Activated CD4-positive, alpha-beta T cell treated with anti-CD3 and anti-CD28 coated beads, Interleukin-2, amount 50 U/mL, for 24 hours (primary cell): ENCODE data around the gene PHTF2.
"Not testable (repeated sequence)": the region's sequence is repeated elsewhere in the genome, so short reads cannot be mapped to it uniquely, and the experiment has no call there.

Experiments
- DNase-seq, 2 donors: peaks; one replicate each; pipeline ENCODE4 v3.0.0-alpha.2; 2020; ENCODE audit warnings: low read depth in 1 of 2, low spot score in 1 of 2

The PHTF2 gene

DNA sequence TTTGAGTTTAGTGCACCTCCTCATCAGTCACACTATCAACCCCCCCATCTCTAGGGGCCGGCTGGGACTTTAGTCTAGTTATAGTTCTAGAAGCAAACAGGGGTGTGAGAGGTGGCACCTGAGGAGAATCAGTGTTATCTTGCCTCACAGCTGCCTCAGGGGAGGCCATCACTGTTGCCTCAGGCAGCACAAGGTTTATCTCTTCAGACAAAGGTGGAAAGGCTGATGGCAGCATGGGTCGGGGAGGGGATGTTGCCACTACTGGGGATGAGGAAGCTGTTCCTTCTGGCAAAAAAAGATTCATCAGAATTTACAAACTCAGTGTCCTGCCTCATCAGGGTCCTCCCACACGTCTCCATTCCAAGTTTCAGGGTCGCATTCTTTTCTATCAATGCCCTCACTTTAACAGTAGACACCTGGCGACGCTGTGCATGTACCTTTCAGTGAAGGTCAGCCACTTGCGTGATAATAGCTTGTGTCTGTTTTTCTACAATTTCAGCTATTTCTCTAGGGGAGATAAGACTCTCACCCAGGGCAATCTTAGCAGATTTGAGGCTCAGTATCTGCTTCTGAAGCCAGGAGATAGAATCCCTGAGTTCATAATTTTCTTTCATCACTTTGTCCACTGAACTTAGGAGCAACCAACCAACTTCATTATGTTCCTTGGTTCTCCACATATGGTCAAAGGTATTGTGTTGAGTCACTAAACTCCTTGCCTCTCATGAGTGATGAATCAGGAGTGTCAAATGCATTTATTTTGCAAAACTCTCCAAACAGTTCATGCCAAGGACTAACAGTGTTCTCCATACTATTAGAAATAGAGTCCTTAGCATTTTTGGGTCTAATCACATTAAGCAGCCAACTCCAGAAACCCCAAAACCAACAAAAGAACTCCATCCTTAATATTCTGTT is 75.1 kb downstream of the PHTF2 start:
- DNase-seq = not testable (repeated sequence)

DNA sequence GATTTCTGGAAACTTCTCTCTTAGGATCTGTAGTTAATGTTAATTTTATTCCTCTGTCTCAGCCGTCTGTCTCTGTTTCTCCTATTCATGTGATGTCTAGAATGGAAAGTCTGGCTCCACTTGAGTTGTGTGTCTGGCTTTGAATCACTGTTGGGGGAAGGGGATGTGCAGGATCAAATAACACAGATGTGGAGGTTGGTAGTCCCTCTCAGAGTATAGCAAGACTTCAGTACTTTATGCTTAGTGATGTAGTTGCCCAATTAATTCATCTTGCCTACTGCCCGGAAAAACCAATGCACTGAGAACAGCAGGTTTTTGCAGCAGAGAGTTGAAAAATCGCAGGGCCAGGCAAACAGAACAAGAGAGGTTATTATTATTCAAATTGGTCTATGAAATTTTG is 79.2 kb downstream of the PHTF2 start:
- no peak for DNase-seq

DNA sequence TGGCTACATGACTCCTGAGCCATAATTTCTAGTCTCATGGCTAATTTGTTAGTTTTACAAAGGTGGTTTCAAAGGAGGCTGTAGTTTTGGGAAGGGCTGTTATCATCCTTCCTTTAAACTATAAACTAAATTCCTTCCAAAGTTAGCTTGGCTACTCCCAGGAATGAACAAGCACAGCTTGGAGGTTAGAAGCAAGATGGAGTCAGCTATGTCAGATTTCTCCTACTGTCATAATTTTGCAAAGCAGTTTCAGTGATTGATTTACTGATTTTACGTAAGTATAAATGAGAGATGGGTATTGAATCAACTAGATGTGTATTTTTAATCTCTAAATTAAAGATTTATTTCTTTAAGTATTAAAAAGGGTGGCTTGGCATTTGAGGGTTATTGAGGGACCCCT is 79.9 kb downstream of the PHTF2 start:
- DNase-seq = no peak

DNA sequence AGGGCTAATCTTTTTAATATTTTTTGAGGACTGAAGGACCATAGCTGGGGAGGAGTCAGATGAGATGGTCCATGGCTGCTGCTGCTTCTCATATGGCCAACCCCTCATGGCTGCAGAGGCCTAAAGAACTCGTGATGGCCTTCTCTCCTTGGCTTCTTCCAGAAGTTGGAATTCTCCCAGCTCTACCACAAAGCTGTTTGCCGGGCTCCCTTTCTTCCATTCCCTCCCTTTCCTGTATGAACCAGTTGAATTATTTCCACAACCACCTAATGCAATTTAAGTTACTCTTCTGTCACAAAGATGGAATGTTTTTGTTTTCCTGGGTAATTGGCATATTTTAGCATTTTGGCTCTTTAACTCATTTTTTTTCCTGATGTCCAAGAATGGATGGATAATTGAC is 80.7 kb downstream of the PHTF2 start:
- DNase-seq = no peak

DNA sequence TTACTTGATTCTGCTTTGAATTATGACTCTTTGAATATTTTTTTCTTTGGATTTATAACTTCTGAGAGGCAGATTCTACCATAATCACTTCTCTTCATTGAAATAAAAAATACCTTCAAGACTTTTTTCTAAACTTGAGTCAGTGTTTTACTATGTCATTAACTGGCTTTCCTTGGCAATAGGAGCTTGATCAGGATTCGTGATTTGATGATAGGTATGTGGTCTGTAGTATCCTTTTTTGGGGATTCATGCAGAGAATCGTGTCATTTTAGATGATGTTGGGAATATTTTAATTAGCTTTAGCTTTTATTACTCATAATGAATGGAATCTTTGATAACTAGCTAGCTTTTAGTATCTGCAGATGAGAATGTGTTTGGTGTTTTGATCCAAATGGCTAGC is 83.3 kb downstream of the PHTF2 start:
- no peak for DNase-seq

DNA sequence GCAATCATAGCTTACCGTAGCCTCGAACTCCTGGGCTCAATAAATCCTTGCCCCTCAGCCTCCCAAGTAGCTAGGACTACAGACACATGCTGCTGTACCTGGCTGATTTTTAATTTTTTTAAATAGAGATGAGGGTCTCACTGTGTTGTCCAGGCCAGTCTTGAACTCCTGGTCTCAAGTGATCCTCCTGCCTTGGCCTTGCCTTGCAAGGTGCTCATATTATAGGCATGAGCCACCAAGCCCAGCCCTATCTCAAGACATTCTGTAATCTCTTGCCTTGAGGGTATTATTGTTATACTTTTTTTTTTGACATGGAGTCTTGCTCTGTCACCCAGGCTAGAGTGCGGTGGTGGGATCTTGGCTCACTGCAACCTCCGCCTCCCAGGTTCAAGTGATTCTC is 86.6 kb downstream of the PHTF2 start:
- no peak for DNase-seq

DNA sequence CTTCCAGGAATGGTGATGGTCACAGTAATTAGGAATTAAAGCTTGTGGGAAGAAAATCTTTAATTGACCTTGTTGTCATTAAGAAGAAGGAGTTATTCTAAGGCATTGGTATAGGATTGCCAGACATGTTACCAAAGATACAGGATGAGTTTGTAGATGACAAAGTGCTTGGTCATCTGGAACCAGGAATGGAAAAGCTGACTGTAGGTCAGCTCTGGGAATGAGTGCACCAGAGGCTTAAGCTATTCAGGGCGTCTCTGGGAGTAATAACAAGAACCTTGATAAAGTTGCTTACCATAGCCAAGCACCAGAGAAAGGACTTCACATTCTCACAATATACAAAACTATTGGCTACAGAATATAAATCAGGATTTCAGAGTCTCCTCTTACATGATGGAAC is 89.0 kb downstream of the PHTF2 start:
- DNase-seq = no peak

DNA sequence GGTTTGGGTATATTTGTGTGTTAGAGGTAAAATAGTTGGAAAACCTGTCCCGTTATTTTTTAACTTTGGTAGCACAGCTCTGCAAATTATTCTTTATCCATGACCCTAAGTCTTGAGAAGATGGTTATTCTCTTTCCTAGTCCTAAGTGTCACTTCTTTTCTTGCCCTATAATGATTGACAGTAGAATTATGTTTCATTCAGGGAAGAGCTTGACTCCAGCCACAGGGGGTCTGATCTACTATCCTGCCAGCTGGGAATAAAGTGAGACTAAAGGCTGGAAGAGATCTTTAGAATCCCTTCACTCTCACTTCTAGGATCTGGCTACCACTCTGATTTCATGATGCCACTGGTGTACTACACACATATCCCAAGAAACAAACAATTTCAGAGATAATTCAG is 90.4 kb downstream of the PHTF2 start:
- no peak for DNase-seq

DNA sequence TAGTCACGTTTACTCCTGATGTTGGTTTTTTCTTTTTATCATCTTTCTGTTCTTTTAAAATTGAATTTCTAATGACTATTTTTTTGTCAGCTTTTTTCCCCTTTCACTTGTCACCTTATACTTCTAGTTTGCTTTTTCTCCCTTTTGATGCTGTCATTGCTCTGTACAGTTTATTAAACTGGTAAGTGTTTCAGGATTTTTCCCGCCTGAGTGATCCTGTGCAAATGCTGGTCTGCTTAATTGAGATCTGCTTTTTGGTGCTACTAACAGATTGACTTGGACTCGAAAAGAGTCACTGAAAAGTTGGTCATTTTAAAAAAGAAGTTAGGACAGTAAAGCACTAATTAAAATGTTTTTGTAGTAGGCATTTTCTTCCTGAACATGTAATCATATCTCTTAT is 95.2 kb downstream of the PHTF2 start:
- DNase-seq = no peak

DNA sequence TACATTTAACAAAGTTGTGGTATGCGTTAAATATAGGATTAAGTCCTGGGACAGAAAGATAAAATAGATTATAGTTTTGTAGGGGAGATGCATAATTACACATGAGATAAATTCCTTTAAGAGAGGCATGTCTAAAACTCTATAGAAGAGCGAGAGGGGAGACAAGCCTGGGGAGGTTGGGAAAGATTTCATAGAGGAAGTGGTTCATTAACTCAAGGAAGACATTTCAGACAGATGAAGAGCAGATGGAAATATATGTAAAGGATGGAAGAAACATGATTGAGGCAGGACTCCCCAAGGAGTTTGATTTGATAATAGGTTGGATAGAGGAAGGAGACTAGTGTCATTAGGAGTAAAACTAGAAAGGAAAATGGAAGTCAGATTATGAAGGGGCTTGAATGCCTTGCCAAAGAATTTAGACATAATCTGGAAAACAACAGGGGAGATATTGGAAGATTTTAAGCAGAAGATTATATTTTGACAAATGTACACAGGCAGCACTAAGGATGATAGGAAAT is 96.1 kb downstream of the PHTF2 start:
- no peak for DNase-seq

DNA sequence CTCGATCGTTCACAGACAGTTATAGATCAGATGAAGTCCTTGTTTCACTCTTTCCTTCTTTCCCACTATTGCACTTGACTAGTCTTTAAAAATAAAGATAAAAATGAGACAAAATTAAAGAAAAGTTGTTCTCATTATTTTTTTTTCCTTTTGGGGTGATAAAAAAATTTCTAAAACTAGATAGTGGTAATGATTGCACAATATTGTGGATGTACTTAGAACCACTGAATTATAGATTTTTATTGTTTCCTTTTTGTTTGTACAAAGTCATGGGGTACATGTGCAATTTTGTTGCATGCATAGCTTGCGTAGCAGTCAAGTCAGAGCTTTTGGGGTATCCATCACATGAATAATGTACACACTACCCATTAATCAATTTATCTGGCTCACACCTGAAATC is 97.3 kb downstream of the PHTF2 start:
- DNase-seq = no peak

DNA sequence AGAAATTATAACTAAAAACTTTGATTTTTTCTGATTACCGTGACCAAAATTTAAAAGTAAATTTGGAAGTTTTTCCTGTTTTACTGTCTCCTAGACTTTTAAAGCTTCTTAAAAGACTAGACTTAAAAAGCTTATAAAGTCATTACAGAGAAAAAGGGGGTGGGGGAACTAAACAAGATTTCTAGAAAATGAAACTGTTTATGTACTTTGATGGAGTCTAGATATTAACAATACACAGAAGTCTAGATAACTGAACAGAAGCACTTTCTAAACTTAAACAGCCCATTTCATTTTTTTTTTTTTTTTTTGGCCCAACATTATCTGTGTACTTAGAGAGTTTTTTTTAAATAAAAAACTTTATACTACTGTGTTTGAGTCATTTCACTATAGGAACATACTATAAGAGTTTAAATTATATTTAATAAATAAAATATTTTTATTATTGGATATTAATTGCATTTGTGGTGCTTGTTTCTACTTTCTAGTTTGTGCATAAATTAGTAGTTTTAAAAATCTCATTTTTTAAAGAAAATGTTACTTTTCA is 98.5 kb downstream of the PHTF2 start:
- no peak for DNase-seq

DNA sequence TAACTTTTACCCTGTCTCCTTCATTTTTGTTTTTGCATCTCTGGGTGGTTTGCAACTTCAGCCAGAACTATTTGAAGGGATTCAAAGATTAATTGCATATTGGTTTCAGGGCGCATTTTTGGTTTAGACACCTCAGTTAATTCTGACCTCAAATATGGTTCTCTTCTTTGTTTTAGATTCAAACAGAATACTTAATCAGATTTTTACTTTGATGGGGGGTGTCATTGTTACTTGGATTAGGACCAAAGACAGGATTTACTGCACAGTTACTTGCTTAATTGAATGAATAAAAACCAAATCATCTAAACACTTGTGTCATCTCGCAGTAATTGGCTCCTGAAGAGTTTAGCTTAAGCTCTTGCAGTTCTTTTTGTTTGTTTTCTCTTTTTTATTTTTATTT is 100.9 kb downstream of the PHTF2 start:
- no peak for DNase-seq

DNA sequence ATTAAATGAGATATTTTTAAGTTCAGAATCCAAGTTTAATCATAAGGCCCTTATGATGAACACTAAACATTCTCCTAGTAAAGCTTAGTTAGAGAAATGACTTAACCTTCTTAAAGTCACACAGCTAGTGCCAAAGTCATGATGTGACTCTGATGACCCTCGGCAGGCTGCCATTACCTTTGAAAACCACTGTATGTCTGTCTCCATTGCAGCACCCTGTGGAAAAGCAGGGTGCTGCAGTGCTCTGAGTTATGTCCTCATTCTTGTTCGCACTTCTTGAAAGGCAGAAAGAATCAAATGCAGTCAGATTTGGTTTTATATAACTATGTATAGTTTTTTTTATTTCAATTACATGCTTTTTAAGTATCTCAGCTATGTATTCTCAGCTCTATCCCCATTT is 105.0 kb downstream of the PHTF2 start:
- no peak for DNase-seq

DNA sequence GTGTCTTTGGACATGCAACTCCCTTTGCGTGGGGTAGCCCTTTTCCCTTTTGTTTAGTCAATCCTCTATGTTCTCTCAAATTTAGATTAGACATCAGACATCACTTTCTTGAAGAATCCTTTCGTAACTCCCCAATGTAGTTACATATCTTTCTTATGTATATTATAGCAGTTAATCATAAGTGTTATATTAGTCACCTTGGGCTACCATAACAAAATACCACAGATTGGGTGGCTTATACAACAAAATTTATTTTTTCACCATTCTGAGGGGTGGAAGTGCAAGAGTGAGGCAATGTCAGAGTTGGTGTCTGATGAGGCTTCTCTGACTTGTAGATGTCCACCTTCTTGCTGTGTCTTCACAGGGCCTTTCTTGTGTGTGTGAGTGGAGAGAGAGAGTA is 105.7 kb downstream of the PHTF2 start:
- no peak for DNase-seq

DNA sequence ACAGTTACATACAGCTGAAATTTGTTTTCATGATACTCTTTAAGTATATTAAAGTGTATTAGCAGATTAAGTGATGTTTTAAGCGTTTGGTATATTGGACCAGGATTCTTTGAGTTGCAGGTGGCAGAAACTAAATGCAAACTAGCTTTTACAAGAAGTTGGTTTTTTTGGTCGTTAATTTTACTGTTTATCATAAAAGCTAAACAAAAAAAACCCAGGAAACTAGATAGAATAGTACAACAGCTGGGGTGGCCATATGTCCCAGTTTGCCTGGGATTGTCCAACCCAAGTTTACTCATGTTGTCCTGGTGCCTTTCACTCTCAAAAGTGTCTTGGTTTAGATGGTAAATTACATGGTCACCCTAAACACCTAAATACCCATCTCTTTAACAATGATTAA is 108.7 kb downstream of the PHTF2 start:
- no peak for DNase-seq

DNA sequence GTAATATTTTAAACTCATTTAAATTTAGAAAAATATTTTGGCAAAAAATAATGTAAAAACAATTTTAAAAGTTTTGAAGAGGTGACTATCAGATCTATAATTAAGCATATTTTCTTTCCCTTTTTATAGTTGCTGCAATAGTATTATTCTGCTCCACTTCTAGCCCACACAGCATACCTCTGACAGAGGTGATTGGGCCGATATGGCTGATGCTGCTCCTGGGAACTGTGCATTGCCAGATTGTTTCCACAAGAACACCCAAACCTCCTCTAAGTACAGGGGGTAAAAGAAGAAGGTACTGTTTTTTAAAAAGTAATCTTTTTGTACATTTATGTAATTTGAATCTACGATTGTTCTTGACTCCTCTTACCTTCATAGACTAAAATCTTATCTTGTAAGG is 110.1 kb downstream of the PHTF2 start:
- DNase-seq = no peak

DNA sequence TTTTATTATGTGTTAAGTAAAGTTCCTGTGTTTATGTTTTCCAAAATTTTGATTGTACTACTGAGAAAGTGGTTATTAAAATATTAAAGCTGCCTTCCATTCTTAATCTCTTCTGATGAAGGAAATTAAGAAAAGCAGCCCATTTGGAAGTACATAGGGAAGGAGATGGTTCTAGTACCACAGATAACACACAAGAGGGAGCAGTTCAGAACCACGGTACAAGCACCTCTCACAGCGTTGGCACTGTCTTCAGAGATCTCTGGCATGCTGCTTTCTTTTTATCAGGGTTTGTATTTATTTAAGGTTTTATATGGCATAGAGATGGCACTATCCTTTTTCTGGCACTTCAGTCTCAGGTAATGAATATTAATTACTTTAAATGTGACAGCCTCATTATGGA is 111.6 kb downstream of the PHTF2 start:
- no peak for DNase-seq

DNA sequence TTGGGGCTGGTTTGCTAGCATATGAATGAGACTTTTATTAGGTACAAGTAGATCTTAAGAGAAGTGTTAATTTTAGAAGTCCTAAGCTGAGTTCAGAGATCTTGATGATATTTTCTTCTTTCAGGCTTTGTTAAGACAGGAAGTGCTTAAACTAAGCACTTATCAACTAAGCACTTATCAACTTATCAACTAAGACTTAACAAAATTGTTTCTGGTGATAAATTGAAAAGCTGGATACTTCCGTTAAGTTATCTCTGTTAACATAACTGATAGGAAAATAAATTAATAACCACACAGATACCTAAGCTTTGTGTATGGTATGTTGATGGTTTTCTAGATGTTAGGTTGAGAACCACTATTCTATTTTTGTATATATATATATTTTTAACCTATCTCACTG is 113.7 kb downstream of the PHTF2 start:
- DNase-seq = no peak

DNA sequence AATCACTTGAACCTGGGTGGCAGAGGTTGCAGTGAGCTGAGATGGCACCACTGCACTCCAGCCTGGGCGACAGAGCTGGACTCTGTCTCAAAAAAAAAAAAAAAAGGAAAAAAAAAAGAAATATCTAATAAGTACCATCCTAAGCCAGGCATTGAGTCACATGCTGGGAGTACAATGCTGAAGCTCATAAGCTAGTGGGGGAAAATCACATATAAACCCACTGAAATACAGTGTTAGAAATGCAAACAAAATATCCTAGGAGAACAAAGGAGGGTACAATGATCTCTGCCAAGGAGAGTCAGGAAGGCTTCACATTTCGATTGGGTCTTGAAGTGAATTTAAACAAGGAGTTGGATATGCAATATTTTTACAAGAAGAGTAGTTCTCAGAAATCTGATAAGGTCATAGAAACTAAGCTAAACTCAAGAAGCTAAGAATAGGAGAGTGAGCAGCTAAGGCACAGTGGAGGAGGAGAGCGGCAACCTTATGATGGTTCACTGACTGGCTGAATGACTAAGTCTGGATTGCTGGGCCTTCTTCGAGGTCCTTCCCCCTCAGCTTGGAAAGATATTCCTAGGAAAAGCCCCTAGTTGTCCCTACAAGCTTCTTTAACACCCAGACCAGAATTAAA is 115.5 kb downstream of the PHTF2 start:
- DNase-seq = no peak

DNA sequence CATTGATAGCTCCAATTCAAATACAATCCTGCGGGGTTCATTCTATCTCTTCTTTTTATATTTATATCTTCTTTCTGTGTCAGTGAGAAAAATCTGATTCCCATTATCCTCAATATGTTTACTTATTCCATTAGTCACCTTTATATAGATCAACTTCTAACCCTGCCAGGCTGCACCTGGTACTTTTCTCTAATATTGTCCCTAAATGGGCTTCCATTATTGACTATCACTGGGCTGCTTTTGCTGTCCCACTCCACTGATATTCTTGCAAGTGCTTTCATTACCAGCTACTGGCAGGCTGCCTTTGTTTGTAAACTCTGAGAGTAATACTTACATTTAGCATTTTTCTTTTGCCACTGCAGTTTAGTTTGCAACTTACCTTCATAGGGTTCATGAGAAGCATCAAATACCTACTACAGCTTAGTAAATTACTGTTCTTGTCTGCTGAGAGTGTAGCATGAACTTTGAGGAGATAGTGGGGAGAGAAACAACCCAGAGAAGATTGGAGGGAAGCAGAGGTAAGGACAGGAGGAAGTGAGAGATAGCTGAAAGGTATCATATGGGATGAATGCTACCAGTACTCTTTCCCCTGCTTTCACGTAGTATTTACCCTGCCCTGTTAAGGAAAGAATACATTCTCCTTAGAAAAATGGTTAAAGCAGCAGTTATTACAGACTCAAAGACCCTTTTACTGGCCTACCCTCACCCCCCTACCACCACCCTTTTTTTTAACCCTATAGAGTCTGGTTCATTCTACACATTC is 119.1 kb downstream of the PHTF2 start:
- no peak for DNase-seq

DNA sequence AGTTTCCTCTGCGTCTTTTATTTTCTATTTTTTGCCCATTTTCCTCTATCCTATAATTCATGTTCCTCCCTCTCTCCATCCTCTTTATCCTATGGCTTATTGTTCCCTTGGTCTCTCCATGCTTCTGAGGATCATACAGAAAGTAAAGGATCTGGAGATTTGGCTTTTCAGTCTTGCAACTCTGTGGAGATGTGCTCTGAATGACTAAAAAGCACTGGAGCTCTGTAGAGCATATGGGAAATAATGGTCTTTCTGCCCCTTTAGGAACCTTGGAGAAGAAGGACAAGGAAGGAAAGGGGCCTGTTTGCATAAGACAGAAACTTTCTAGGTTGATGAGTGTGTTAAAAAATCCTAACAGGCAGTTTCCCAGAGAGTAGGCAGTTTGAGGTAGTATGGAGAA is 120.1 kb downstream of the PHTF2 start:
- no peak for DNase-seq
